Measurements from ENCODE around the gene RPP21.

DNA sequence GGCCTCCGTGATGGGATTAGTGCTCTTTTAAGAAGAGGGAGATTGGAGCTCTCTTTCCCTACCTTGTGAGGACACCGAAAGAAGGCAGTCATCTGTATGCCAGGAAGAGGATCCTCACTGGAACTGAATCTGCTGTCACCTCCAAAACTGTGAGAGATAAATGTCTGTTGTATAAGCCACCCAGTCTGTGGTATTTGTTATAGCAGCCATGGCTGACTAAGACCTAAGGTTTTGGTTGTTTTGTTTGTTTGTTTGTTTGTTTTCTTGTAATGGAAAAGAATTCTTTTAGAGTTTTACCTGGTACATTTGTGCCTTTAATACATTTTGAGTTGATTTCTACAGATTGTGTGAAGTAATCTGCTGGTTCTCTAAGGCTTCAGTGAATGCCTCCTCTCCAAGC lies 7.6 kb downstream of the RPP21 start:
- TF ChIP-seq CTCF (IDR thresholded peaks at IDR 0.05), result no peak
- no peak for TF ChIP-seq EP300 (IDR thresholded peaks at IDR 0.05)
- TF ChIP-seq POLR2A (IDR thresholded peaks at IDR 0.05; ENCODE audit: low read depth), result no peak
- no peak for TF ChIP-seq POLR2AphosphoS5 (IDR thresholded peaks at IDR 0.05)

All from esophagus muscularis mucosa (tissue), 4 donors.